Measurements from ENCODE around the gene DLAT. TPM values are rescaled to one million over a fixed set of nuclear protein-coding genes. Genes with fewer than 3 reads are reported as not detected.
"Not testable (repeated sequence)": the region's sequence is repeated elsewhere in the genome, so short reads cannot be mapped to it uniquely, and the experiment has no call there.

The DLAT gene
- total RNA-seq, 1 donor from 2014 or later: 53.0 TPM

DNA sequence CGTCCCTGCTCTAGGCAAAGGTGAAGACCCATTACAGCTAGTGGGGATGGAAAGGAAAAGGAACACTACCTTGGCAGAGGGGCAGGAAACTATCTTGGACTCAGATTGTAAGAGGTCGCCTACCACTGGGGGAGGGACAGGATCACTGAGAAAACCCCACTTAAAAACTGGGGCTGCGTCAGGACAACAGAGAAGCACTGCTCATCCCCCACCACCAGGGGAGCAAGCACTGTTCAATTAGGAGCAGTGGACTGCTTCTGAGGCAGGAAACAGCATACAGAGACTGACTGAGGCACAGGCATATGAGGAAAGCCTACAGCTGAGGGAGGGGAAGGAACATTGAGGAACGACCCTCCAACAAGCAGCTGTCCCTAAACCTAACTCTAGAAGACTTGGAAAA lies 20.8 kb upstream of the DLAT start:
- FAIRE-seq: no peak
- no peak for DNase-seq (ENCODE audit: low spot score in 2 of 2)

DNA sequence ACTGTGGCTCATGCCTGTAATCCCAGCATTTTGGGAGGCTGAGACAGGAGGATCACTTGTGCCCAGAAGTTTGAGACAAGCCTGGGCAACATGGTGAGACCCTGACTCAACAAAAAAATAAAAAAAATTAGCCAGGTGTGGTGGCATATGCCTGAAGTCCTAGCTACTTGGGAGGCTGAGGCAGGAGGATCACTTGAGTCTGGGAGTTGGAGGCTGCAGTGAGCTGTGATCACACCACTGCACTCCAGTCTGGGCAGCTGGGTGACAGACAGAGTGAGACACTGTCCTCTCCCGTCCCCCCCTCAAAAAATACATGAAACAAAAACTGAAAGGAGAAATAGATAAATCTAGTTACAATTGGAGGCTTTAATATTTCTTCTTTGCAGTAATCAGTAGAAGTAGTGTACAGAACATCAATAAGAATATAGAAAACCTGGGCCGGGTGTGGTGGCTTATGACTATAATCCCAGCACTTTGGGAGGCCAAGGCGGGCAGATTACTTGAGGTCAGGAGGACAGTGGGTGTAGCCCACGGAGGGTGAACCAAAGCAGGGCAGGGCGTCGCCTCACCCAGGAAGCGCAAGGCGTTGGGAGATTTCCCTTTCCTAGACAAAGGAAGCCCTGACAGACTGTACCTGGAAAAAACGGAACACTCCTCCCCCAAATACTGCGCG lies 19.6 kb upstream of the DLAT start:
- DNase-seq (ENCODE audit: low spot score in 2 of 2) (no peak), FAIRE-seq (no peak)

DNA sequence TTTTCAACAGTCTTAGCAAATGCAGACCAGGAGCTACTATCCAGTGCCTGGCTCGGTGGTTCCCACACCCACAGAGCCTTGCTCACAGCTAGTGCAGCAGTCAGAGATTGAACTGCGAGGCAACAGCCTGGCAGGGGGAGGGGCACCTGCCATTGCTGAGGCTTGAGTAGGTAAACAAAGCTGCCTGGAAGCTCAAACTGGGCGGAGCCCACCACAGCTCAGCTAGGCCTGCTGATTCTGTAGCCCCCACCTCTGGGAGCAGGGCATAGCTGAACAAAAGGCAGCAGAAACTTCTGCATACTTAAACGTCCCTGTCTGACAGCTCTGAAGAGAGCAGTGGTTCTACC lies 19.1 kb upstream of the DLAT start:
- not testable (repeated sequence) for DNase-seq (ENCODE audit: low spot score in 2 of 2); FAIRE-seq

DNA sequence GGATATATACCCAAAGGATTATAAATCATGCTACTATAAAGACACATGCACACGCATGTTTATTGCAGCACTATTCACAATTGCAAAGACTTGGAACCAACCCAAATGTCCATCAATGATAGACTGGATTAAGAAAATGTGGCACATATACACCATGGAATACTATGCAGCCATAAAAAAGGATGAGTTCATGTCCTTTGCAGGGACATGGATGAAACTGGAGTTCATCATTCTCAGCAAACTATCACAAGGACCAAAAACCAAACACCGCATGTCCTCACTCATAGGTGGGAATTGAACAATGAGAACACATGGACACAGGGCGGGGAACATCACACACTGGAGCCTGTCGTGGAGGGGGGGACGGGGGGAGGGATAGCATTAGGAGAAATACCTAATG lies 13.8 kb upstream of the DLAT start:
- not testable (repeated sequence) for FAIRE-seq; DNase-seq (ENCODE audit: low spot score in 2 of 2)

DNA sequence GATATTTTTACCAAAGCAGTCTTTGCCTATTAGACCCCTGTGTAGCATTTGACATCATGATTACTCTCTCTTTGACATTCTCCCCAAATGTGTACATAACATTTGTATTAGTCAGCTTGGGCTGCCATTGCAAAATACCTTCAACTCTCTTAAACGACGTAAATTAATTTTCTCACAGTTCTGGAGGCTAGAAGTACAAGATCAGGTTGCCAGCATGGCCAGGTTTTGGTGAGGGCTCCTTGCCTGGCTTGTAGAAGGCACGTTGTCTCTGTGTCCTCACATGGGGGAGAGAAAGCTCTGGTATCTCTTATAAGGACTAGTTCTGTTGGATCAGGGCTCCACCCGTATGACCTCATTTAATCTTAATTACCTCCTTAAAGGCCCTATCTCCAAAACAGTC lies 12.3 kb upstream of the DLAT start:
- no peak for DNase-seq (ENCODE audit: low spot score in 2 of 2)
- FAIRE-seq: no peak

DNA sequence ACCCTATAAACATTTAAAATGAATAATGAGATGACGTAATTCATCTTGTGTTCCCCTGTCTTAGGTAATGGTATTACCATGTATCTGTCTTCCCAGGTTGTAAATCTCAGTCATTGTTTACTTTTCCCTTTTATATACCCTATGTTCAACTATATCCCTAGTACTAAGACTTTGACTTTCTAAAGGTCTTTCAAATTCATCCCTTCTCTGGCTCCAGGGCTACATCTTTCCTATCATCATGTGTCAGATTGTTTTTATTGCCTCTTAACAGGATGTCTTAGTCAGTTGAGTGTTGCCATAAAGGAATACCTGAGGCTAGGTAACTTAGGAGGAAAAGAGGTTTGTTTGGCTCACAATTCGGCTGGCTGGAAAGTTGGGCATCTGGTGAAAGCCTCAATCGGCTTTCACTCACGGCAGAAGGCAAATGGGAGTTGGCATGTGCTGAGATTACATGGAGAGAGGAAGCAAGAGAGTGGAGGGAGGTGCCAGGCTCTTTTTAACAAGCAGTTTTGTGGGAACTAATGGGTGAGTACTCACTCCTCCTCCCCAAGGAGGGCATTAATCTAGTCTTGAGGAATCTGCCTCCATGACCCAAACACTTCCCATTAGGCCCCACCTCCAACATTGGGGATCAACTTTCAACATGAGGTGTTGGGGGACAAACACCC lies 11.6 kb upstream of the DLAT start:
- FAIRE-seq: no peak
- DNase-seq (ENCODE audit: low spot score in 2 of 2): no peak

DNA sequence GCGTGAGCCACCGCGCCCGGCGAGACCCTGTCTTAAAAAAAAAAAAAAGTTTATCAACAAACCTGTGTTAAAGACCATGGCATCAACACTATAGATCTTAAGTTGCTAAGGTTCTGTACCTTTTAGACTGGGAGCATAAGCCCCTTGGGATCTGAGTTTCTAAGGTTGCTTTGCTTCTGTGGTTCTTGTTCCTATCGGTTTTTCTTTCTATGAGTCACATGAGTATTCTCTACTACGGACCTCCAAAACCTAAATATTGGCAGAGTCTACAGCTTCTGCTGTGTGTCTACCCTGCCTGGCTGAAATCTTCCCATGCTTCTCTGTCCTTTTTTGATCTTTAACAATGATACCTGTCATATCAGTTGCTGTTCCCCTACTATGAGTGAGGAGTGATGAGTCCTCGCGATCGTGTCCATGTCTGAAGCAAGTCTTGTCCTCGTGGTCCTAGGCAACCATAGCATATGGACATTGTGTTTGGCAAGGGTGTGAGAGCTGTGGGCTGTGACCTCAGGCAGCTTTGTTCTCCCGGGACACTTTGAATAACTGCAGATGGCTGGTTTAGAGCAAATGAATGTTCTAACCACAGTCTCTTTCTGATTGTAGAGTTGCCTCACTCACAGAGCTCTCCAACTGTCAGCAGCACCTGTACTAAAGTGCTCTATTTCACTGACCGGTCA lies 9.0 kb upstream of the DLAT start:
- no peak for DNase-seq (ENCODE audit: low spot score in 2 of 2)
- no peak for FAIRE-seq

DNA sequence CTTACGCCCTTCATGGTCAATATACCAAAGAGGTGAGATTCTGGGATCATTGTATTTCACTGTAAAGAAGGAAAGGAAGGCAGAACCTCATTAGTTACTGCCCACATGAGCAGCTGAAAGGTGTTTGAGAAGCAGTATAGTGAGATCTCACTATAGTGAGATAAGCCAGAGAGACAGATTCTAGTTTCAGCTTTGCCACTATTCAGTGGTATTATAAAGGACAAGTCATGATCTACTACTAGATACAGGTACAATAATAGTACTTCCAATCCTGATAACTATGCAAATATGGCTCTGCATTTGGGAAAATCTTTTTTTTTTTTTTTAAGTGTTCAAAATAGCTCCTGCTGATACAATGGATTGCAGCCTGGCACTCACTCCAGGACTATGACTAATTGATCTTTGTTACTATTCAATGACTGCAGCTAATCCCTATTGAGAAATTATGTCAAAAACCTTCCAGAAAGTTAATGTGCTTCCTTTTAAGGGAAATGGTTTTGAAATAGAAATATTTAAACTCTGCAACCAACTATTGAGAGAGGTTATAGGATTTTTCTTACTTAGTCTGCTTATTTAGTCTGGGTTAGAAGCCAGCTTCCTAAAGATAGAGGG lies 8.3 kb upstream of the DLAT start:
- DNase-seq (ENCODE audit: low spot score in 2 of 2) (no peak), FAIRE-seq (no peak)

DNA sequence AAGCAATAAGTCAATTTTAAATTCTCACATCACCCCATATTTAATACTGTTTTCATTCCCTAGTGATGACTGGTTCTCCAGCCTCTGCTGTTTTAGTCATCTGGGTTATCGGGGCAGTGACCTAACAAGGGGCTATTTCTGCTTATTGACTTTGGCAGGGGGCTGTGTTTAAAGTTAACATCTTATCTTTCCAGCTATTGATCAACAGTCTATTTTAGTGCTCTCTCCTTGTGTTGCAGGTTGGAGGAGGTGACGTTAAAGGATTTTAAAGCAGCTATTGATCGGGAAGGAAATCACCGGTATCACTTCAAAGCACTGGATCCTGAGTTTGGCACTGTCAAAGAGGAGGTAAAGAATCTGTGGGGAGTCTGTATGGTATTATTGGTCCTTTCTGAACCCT lies 7.7 kb upstream of the DLAT start:
- FAIRE-seq: no peak

DNA sequence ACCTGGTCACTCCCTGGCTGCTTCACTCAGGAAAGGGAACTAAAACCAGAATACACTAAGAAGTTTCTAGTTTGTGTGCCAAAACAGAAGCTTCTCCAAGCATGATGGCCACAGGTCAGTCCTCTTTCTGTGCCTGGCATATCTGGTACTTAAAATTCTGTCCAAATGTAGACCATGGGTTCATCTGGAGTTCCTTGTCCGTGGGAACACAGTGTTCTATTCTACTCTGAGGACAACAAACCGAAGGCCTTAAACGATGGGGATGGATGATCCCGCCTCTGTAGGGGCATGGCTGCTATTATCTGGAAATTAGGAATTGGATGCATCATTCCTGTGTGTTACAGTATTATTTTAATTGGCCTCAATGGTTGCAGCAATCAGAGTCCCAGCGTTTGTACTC lies 6.1 kb upstream of the DLAT start:
- FAIRE-seq: no peak

More for the DNA sequence above, 7.7 kb upstream of the DLAT start:
- DNase-seq (ENCODE audit: low spot score in 2 of 2): no peak

DNA sequence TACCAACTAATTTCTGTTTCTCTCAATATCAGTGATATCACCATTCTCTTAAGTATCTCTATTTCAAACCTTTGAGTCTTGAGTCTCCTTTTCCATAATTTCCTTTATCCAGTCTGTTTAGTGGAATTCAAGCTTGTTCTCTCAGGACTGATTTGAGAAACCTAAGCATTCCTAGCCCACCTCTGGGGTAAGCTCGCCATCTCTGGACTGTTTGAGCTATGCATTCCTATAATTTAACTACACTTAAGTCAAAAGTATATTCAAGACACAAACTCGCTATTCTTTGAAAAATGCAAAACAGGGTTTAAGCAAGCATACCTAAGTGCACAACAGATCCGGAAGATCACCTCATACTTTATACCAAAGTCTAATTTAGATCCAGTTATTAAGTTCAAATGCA lies 2.1 kb upstream of the DLAT start:
- no peak for DNase-seq (ENCODE audit: low spot score in 2 of 2)
- no peak for FAIRE-seq

More for the DNA sequence above, 6.1 kb upstream of the DLAT start:
- DNase-seq (ENCODE audit: low spot score in 2 of 2): no peak

DNA sequence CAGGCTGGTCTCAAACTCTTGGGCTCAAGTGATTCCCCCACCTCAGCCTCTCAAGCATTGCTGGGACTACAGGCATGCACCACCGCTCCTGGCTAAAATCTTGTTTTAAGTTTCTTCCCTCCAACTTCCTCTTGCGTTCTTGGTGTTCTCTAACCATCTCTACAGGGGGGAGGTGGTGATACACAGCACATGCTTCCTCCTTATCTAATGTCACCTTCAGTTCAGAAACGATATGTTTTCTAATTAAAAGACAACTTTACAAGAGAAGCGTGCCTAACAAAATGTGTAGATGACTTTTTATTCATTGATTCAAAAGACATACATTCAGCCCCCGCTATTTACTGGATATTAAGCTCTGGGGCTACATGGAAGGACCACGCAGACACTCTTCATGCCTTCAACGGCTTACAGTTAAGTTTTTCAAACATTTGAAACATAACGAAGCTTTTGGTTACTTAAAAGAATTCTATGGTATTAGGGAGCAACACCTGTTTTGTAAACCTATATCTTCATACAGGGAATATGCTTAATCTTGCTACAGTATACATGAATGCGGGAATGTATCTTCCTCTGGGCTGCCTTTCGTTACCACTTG lies 933 bp upstream of the DLAT start:
- no peak for DNase-seq (ENCODE audit: low spot score in 2 of 2)
- no peak for FAIRE-seq

DNA sequence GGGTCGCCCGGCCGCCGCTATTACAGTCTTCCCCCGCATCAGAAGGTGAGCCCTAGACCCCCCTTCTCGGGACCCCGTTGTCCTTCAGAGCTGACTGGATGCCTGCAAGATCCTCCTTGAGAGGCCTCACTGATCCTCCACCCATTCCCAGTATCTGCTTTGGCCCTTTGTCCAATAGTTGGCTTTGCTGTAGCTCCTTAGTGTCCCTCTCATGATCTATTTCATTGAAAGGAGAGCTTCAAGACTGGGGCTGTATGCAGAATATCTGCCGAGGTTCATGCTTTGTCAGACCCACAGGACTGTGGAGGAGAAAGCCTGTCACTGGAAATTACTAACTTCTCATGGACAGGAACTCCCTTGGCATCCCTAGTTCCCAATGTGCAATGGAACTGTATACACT lies 499 bp downstream of the DLAT start:
- FAIRE-seq (no peak), DNase-seq (ENCODE audit: low spot score in 2 of 2) (peak; percentile 20 to 33)

DNA sequence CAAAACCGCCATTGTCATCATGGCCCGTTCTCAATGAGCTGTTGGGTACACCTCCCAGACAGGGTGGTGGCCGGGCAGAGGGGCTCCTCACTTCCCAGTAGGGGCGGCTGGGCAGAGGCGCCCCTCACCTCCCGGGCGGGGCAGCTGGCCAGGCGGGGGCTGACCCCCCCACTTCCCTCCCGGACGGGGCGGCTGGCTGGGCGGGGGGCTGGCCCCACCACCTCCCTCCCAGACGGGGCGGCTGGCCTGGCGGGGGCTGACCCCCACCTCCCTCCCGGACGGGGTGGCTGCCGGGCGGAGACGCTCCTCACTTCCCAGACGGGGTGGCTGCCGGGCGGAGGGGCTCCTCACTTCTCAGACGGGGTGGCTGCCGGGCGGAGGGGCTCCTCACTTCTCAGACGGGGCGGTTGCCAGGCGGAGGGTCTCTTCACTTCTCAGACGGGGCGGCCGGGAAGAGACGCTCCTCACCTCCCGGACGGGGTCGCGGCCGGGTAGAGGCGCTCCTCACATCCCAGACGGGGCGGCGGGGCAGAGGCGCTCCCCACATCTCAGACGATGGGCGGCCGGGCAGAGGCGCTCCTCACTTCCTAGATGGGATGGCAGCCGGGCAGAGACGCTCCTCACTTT lies 1.7 kb downstream of the DLAT start:
- DNase-seq (ENCODE audit: low spot score in 2 of 2); FAIRE-seq: not testable (repeated sequence)

DNA sequence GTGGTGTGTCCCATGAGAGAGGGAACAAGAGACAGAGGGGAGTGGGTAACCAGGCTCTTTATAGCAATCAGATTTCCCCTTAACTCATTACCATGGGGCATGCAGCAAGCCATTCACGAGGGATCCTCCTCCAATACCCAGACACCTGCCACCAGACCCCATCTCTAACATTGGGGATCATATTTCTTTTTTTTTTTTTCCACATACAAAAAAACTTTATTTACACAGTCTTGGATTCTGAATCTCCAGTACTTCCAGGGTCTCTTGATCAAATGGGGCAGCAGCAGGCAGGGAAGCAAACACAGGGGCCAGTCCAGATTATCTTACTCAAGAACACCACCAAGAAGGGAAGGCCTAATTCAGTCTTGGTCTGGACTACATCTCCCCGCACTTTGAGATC lies 4.3 kb downstream of the DLAT start:
- FAIRE-seq: no peak

DNA sequence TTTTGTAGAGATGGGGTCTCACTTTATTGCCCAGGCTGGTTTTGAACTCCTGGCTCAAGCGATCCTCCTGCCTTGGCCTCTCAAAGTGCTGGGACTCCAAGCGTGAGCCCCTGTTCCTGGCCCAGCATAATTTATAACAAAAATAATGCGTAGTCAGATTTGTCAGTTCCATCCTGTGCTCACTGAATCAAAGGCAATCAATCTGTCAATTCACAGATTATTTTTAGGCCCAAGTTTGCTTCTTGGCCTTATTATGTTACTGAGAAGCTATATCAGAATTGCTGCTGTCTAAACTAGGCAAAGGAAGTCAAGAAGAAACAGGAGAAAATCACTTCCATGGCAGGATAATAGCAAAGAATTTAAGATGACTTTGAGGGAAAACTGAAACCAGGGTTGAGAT lies 8.7 kb downstream of the DLAT start:
- DNase-seq (ENCODE audit: low spot score in 2 of 2): no peak
- FAIRE-seq: no peak

More for the DNA sequence above, 4.3 kb downstream of the DLAT start:
- DNase-seq (ENCODE audit: low spot score in 2 of 2): no peak

DNA sequence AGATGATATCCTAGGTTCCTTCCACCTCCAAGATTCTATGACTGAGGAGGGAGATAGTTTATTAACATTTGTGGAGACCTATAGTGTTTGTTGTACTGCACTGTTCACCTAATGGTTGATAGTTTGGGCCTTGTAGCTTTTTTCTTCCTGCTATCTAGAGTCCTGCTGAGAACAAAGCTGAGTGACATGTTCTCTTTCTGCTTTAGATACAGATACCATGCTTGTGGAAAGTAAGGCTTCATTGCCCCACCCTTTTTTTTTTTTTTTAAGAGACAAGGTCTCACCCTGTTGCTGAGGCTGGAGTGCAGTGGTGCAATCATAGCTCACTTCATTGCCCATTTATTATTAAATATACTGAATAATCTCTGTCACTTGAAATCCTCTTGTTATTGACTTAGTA lies 12.3 kb downstream of the DLAT start:
- no peak for FAIRE-seq
- DNase-seq (ENCODE audit: low spot score in 2 of 2): no peak

DNA sequence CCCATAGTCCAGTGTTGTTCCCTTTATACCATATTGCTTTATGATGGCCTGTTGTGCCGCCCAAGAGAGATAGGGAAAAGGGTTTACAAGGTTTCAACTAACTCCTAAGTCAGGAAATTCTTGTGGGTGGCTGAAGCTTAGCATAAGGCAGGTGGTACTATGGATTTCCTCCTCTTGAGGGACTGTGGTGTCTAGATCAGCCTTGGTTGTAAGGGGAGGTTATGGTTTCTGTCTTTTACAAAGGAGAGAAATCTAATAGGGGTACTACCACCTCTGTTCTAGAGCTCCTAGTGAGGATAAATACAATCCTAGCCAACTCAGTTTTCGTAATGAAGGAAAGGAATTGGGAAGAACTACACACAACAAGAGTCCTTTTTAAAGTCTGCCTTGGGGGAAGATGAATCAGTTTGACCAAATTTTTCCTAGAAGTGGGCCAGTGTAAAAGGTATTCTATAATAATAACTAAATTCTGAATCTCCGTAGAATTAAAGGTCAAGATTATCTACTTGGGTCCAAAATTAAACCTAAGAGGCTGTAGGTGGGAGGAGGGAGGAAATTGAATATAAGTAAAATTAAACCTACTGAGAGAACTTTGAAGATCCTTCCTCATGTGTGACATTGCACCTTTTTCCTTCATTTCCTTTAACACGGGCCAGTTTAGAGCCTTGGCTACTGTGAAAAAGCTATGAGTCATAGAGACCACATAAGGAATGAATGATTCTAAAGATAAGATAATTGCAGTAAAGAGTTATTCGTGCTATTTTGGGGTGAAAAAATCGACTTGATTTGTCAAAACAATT lies 17.2 kb downstream of the DLAT start:
- FAIRE-seq (no peak), DNase-seq (ENCODE audit: low spot score in 2 of 2) (no peak)

DNA sequence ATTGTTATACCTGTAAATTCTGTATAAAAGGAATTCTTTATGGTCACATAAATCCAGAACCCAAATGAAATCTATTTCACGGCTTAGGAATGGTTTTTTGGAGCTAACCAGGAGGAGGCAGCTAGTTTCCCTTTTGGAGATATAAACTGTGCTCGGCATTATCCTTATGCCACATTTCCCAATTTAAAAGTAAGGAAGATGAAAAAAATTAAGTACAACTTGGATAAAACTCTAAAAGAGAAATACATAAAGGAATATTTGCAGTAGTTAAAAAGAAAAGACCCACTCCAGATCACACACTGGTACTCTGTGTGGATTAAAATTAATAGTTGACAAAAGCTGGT lies 17.7 kb downstream of the DLAT start:
- FAIRE-seq: no peak

DNA sequence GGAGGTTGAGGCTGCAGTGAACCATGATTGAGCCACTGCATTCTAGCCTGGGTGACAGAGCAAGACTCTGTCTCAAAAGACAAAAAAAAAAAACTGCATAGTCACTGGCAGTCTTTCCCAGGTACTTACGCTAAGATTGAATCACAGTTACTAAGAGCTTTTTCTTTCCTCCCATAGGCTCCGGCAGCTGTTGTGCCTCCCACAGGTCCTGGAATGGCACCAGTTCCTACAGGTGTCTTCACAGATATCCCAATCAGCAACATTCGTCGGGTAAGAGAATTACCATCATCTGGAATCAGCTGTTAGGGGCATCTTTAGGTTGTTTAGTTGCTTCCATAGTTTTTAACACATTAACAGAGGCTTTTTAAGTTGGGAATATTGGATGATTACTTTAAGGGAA lies 19.8 kb downstream of the DLAT start:
- no peak for DNase-seq (ENCODE audit: low spot score in 2 of 2)
- FAIRE-seq: no peak

More for the DNA sequence above, 17.7 kb downstream of the DLAT start:
- no peak for DNase-seq (ENCODE audit: low spot score in 2 of 2)

Measured in frontal cortex (tissue), 4 donors.